Neutrophil (primary cell): ENCODE measurements around the gene ITGA7.

Experiments
- H3K27ac ChIP-seq: fragments of 200-600 bp; sonication (generic); 2 replicates; pipeline ENCODE4 v1.5.1; 2016; ENCODE audit warnings: mild to moderate bottlenecking, moderate library complexity
- H3K27me3 ChIP-seq: fragments of 200-600 bp; sonication (generic); 2 replicates; pipeline ENCODE4 v1.6.0; 2016; ENCODE audit warnings: mild to moderate bottlenecking
- H3K36me3 ChIP-seq: fragments of 200-600 bp; sonication (generic); 2 replicates; pipeline ENCODE4 v1.5.1; 2017
- H3K4me1 ChIP-seq, 2 experiments: fragments of 200-600 bp in 1 of 2; sonication (generic) in 1 of 2; 1 replicate in 1 of 2; 2 replicates in 1 of 2; pipeline versions ENCODE4 v1.5.1 to v1.6.1; 2013 to 2016; ENCODE audit warnings: low read depth in 1 of 2, low read length in 1 of 2, mild to moderate bottlenecking in 1 of 2, moderate library complexity in 1 of 2; ENCODE audit not compliant: control insufficient read depth in 1 of 2, insufficient read depth in 1 of 2
- H3K4me3 ChIP-seq, 2 experiments: fragments of 200-600 bp in 1 of 2; sonication (generic) in 1 of 2; 1 replicate in 1 of 2; 2 replicates in 1 of 2; pipeline ENCODE4 v1.5.1; 2013 to 2016; ENCODE audit warnings: low read depth in 1 of 2, low read length in 1 of 2, mild to moderate bottlenecking in 1 of 2, moderate library complexity in 1 of 2
- H3K9me3 ChIP-seq: fragments of 200-600 bp; sonication (generic); 2 replicates; pipeline ENCODE4 v1.5.1; 2016
- TF ChIP-seq, protein P1 (sequence below): fragments of 200-600 bp; sonication (generic); IDR thresholded peaks from 2 replicates; pipeline ENCODE4 v1.5.1; 2016; ENCODE audit warnings: antibody characterized with exemption

The ITGA7 gene

GRCh38 chr12:55742719-55743405, 35.2 kb upstream of the ITGA7 start, which contains the start of gene GDF11:
Gene GDF11, plus strand, starts transcription at chr12:55743122. Its CDS starts 195 bp downstream, at chr12:55743317.
- TF ChIP-seq, protein P1, sequence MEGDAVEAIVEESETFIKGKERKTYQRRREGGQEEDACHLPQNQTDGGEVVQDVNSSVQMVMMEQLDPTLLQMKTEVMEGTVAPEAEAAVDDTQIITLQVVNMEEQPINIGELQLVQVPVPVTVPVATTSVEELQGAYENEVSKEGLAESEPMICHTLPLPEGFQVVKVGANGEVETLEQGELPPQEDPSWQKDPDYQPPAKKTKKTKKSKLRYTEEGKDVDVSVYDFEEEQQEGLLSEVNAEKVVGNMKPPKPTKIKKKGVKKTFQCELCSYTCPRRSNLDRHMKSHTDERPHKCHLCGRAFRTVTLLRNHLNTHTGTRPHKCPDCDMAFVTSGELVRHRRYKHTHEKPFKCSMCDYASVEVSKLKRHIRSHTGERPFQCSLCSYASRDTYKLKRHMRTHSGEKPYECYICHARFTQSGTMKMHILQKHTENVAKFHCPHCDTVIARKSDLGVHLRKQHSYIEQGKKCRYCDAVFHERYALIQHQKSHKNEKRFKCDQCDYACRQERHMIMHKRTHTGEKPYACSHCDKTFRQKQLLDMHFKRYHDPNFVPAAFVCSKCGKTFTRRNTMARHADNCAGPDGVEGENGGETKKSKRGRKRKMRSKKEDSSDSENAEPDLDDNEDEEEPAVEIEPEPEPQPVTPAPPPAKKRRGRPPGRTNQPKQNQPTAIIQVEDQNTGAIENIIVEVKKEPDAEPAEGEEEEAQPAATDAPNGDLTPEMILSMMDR = no peak
- no peak within 1 kb of the TSS for H3K27ac ChIP-seq

DNA sequence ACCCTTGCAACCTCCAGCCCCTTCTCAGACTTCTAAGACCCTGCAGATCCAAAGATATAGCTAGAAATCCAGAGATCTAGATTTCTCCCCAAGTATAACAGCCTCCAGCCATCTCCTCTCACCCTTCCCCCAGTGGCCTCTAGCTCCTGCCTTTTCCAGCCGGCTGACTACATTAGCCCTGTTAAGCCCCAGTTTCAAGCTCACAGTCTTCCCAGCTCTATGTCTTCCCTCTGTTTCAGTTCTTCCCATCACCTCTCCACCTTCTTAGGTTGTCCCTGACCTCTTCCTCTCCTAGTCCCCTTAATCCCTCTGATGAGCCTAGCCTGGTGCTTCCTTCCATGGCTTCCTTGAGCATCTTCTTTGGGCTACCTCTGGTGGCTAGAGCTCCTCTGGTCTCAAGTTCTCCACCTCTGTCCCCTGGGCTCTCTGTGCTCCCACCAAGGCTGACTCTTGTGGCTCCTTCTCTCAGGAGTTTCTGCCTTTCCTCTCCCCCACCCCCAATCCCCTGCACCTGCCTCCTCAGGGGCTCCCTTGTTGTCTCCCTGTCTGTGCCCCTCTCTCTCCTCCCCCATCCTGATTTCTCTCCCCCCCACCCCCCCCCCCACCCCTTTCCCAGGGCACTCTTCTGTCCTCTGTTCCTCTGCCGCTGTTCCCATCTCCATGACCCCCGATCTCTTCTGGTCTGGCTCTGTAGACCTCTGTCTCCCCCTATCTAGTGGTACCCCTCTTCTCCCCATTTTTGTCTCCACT, 34.4 kb upstream of the ITGA7 start:
- H3K9me3 ChIP-seq = no peaks in the 10 kb centered on the region
- no peaks in the 10 kb centered on the region for H3K36me3 ChIP-seq
- H3K4me3 ChIP-seq = no peak overlapping the region
- peaks cover 63% of the 10 kb centered on the region for H3K27me3 ChIP-seq
- H3K4me1 ChIP-seq = peaks cover 25 to 26% of the 10 kb centered on the region in 2 experiments
- TF ChIP-seq, protein P1 = no peak
- H3K27ac ChIP-seq = no peak overlapping the region

More at GRCh38 chr12:55742719-55743405, 35.2 kb upstream of the ITGA7 start, which contains the start of gene GDF11:
- peak within 1 kb of the TSS; percentile 43 to 54 for H3K4me3 ChIP-seq
- peaks cover 23 to 25% of the 10 kb centered on the region in 2 experiments for H3K4me1 ChIP-seq
- peaks cover 63% of the 10 kb centered on the region for H3K27me3 ChIP-seq
- no peaks in the 10 kb centered on the region for H3K9me3 ChIP-seq
- H3K36me3 ChIP-seq = no peaks in the 10 kb centered on the region

GRCh38 chr12:55739025-55739378, 31.3 kb upstream of the ITGA7 start:
- TF ChIP-seq, protein P1 = no peak
- no peak overlapping the region for H3K27ac ChIP-seq
- peaks cover 21 to 22% of the 10 kb centered on the region in 2 experiments for H3K4me1 ChIP-seq
- H3K36me3 ChIP-seq = no peaks in the 10 kb centered on the region
- peak overlapping the region; percentile 53 to 60 for H3K4me3 ChIP-seq
- H3K27me3 ChIP-seq = peaks cover 33% of the 10 kb centered on the region
- no peaks in the 10 kb centered on the region for H3K9me3 ChIP-seq

GRCh38 chr12:55738123-55739024, 30.7 kb upstream of the ITGA7 start:
- no peaks in the 10 kb centered on the region for H3K36me3 ChIP-seq

More at GRCh38 chr12:55738123-55739024, 30.7 kb upstream of the ITGA7 start:
- Histone ChIP-seq H3K27me3 (peaks cover 27% of the 10 kb centered on the region), H3K4me3 (peak overlapping the region; percentile 53 to 60), H3K4me1 (peaks cover 15 to 16% of the 10 kb centered on the region in 2 experiments), H3K27ac (peak overlapping the region; percentile 57), H3K9me3 (no peaks in the 10 kb centered on the region)
- TF ChIP-seq, protein P1 = peak; percentile 88
